ENCODE data around the gene MUL1. TPM values are rescaled to one million over a fixed set of nuclear protein-coding genes. Genes with fewer than 3 reads are reported as not detected.

MUL1 gene
- polyA plus RNA-seq, 3 donors = 7.2 to 28.1 (median 25.8) TPM

DNA sequence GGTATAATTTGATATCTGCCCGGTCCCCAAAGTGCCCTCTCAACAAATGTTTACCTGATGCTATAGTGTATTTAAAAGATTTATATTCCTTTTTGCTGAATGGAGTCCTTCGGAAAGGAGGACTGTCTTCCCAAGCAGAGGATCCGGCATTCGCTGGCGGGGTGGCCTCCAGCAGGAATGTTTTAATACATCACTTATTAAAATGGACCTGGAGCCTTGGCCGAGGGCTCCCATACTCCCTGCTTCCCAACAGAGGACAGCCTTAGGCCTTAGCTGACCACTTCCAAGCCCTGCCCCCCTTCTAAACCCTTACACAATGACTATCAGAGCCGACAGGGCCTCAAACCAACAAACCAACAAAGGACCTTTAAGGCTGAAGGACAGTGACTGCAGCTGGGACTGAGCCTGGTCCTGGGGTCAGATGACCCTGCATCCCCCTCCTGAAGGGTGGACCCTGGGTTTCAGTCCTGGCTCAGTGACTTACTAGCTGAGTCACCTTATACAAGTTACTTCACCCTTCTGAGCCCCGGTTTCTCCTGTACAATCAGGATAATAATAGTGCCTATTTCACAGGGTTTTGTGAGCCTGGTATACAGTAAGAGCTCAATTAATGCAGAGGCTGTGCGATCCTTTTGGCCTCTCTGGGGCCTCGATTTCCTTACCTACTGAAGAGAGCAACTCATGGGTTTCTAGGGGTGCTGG, 27.6 kb downstream of the MUL1 start:
- H3K9me3 Mint-ChIP-seq = peaks cover 0 to 12% (median 0%) of the 10 kb centered on the region in 7 donors
- H2AFZ ChIP-seq (ENCODE audit: insufficient read depth, low read depth, low read length, poor library complexity, severe bottlenecking) = no peak overlapping the region
- H3K9ac ChIP-seq (ENCODE audit: insufficient read depth, low read length, poor library complexity, severe bottlenecking) = no peak overlapping the region
- no peak overlapping the region for H3K4me2 ChIP-seq (replicated peaks; ENCODE audit: extremely low read depth, low read length, poor library complexity, severe bottlenecking)
- no peak overlapping the region for H3K4me3 Mint-ChIP-seq
- H3K4me1 Mint-ChIP-seq = peaks cover 3% of the 10 kb centered on the region
- no peaks in the 10 kb centered on the region for H3K36me3 ChIP-seq (replicated peaks in 1 of 2; ENCODE audit: control insufficient read depth in 1 of 2, insufficient read depth in 2 of 2, low read length in 2 of 2)
- no peaks in the 10 kb centered on the region for H3K79me2 ChIP-seq (ENCODE audit: insufficient read depth, low read length)
- H3K27me3 ChIP-seq (ENCODE audit: control insufficient read depth in 2 of 2, insufficient read depth in 2 of 2, low read length in 2 of 2) = peaks cover 58 to 93% of the 10 kb centered on the region in 2 donors
- no peaks in the 10 kb centered on the region for H3K4me1 ChIP-seq (ENCODE audit: control insufficient read depth in 1 of 2, insufficient read depth in 2 of 2, low read length in 2 of 2)
- peaks cover 0 to 7% of the 10 kb centered on the region in 2 donors for H3K9me3 ChIP-seq (replicated peaks in 1 of 2; ENCODE audit: control insufficient read depth in 1 of 2, insufficient read depth in 1 of 2, low read length in 2 of 2)
- WGBS (ENCODE audit: insufficient coverage) = 94% methylated on average over 3 of the region's 10 CpGs
- intact Hi-C loops (cut with micrococcal nuclease) = loop anchor here in 1 of 2 donors (10.0 kb wide), 1 partner anchor 556 kb away; the partner anchor contains the start of gene PLA2G2E
- H4K20me1 ChIP-seq (ENCODE audit: insufficient read depth, low read length) = no peaks in the 10 kb centered on the region
- no peak overlapping the region for H3K27ac ChIP-seq (ENCODE audit: low read depth in 1 of 2, low read length in 2 of 2)
- peaks cover 72 to 96% (median 85%) of the 10 kb centered on the region in 3 donors for H3K27me3 Mint-ChIP-seq (ENCODE audit: low read depth in 3 of 3)
- no peak overlapping the region for H3K4me3 ChIP-seq (replicated peaks in 1 of 3; ENCODE audit: low read depth in 2 of 3, low read length in 3 of 3)
- TF ChIP-seq, protein P1, sequence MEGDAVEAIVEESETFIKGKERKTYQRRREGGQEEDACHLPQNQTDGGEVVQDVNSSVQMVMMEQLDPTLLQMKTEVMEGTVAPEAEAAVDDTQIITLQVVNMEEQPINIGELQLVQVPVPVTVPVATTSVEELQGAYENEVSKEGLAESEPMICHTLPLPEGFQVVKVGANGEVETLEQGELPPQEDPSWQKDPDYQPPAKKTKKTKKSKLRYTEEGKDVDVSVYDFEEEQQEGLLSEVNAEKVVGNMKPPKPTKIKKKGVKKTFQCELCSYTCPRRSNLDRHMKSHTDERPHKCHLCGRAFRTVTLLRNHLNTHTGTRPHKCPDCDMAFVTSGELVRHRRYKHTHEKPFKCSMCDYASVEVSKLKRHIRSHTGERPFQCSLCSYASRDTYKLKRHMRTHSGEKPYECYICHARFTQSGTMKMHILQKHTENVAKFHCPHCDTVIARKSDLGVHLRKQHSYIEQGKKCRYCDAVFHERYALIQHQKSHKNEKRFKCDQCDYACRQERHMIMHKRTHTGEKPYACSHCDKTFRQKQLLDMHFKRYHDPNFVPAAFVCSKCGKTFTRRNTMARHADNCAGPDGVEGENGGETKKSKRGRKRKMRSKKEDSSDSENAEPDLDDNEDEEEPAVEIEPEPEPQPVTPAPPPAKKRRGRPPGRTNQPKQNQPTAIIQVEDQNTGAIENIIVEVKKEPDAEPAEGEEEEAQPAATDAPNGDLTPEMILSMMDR (IDR thresholded peaks at IDR 0.05) = no peak
- no peak for DNase-seq
- no peak overlapping the region for H3K27ac Mint-ChIP-seq
- H3K36me3 Mint-ChIP-seq = peaks cover 0 to 2% of the 10 kb centered on the region in 2 donors

DNA sequence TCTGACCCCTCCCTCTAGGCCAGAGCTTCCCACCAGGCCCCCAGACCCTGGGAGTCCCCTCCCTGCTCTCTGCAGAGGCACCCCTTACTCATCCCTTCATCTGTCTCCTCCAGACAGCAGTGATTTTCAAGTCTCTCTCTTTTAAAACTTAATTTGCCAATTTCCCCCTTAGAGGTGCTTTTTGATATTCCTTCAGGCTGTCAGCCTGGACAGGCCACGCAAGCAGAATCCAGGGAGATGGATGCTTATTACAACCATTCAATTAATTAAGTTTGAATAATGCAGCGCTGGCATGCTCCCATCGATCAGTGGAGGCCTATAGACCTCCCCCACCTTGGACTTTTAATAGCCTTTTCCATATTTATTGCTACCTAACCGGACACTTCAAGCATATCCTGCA, 28.1 kb downstream of the MUL1 start:
- no peak for DNase-seq
- Histone ChIP-seq H3K27ac (ENCODE audit: low read depth in 1 of 2, low read length in 2 of 2) (no peak overlapping the region), H4K20me1 (ENCODE audit: insufficient read depth, low read length) (no peaks in the 10 kb centered on the region), H3K9me3 (replicated peaks in 1 of 2; ENCODE audit: control insufficient read depth in 1 of 2, insufficient read depth in 1 of 2, low read length in 2 of 2) (peaks cover 0 to 7% of the 10 kb centered on the region in 2 donors), H3K4me2 (replicated peaks; ENCODE audit: extremely low read depth, low read length, poor library complexity, severe bottlenecking) (no peak overlapping the region), H2AFZ (ENCODE audit: insufficient read depth, low read depth, low read length, poor library complexity, severe bottlenecking) (no peak overlapping the region), H3K79me2 (ENCODE audit: insufficient read depth, low read length) (no peaks in the 10 kb centered on the region), H3K4me1 (ENCODE audit: control insufficient read depth in 1 of 2, insufficient read depth in 2 of 2, low read length in 2 of 2) (no peaks in the 10 kb centered on the region), H3K36me3 (replicated peaks in 1 of 2; ENCODE audit: control insufficient read depth in 1 of 2, insufficient read depth in 2 of 2, low read length in 2 of 2) (no peaks in the 10 kb centered on the region), H3K27me3 (ENCODE audit: control insufficient read depth in 2 of 2, insufficient read depth in 2 of 2, low read length in 2 of 2) (peaks cover 55 to 93% of the 10 kb centered on the region in 2 donors), H3K9ac (ENCODE audit: insufficient read depth, low read length, poor library complexity, severe bottlenecking) (no peak overlapping the region), H3K4me3 (replicated peaks in 1 of 3; ENCODE audit: low read depth in 2 of 3, low read length in 3 of 3) (no peak overlapping the region)
- TF ChIP-seq, protein P1 (IDR thresholded peaks at IDR 0.05) = no peak
- H3K9me3 Mint-ChIP-seq = peaks cover 0 to 11% (median 0%) of the 10 kb centered on the region in 7 donors
- H3K36me3 Mint-ChIP-seq = peaks cover 0 to 2% of the 10 kb centered on the region in 2 donors
- no peak overlapping the region for H3K4me3 Mint-ChIP-seq
- peaks cover 75 to 97% (median 87%) of the 10 kb centered on the region in 3 donors for H3K27me3 Mint-ChIP-seq (ENCODE audit: low read depth in 3 of 3)
- WGBS (ENCODE audit: insufficient coverage) = 100% methylated on average over 1 of the region's 4 CpGs
- intact Hi-C loops (cut with micrococcal nuclease) = loop anchor here in 1 of 2 donors (10.0 kb wide), 1 partner anchor 555 kb away; the partner anchor contains the start of gene PLA2G2E
- H3K27ac Mint-ChIP-seq = no peak overlapping the region
- H3K4me1 Mint-ChIP-seq = peaks cover 3% of the 10 kb centered on the region
